A673 (cell line): ENCODE data around the gene CAPN5. TPM values are rescaled to one million over a fixed set of nuclear protein-coding genes. Genes with fewer than 3 reads are reported as not detected.

Experiments
- BruUV-seq: library from RNA; stranded (reverse); fragments of 400-500 nt; replicated peaks from 2 replicates; lab custom pipeline; 2021; lab: Mats Ljungman, UMichigan
- CTCF ChIA-PET: fragments of 300-600 bp; sonication (Branson Sonifier 250); formaldehyde crosslinking; loops from one replicate; lab custom pipeline; 2022; ENCODE audit warnings: antibody characterized with exemption; lab: Charles Lee
- POLR2A ChIA-PET: fragments of 300-600 bp; sonication (Branson Sonifier 250); formaldehyde crosslinking; loops from one replicate; lab custom pipeline; 2022; ENCODE audit warnings: antibody characterized with exemption; ENCODE audit not compliant: low non-redundant PET; lab: Charles Lee
- DNase-seq: peaks from one replicate; pipeline ENCODE4 v3.0.0-alpha.2; 2015; ENCODE audit warnings: low spot score
- H3K27ac ChIP-seq: fragments of 200-600 bp; sonication (generic); 2 replicates; pipeline ENCODE4 v1.5.1; 2016; ENCODE audit warnings: mixed run types, low read depth, mild to moderate bottlenecking, mixed read lengths, antibody characterized with exemption, low read length; ENCODE audit not compliant: poor library complexity, severe bottlenecking
- H3K27me3 ChIP-seq: fragments of 200-600 bp; sonication (generic); replicated peaks from 2 replicates; pipeline ENCODE4 v1.6.1; 2017; ENCODE audit warnings: mixed run types, low read depth, mild to moderate bottlenecking, mixed read lengths, antibody characterized with exemption, low read length; ENCODE audit not compliant: insufficient read depth, poor library complexity
- H3K36me3 ChIP-seq: fragments of 200-600 bp; sonication (generic); 2 replicates; pipeline ENCODE4 v1.6.1; 2016; ENCODE audit warnings: mixed run types, mild to moderate bottlenecking, mixed read lengths, antibody characterized with exemption, low read length; ENCODE audit not compliant: insufficient read depth, poor library complexity, severe bottlenecking
- H3K4me1 ChIP-seq: fragments of 200-600 bp; sonication (generic); 2 replicates; pipeline ENCODE4 v1.6.1; 2017; ENCODE audit warnings: mixed run types, mild to moderate bottlenecking, mixed read lengths, antibody characterized with exemption, low read length; ENCODE audit not compliant: insufficient read depth, poor library complexity, severe bottlenecking
- H3K4me3 ChIP-seq: fragments of 200-600 bp; sonication (generic); 2 replicates; pipeline ENCODE4 v1.5.1; 2016; ENCODE audit warnings: low read depth, mixed run types, mild to moderate bottlenecking, mixed read lengths, low read length; ENCODE audit not compliant: poor library complexity, severe bottlenecking
- H3K9me3 ChIP-seq: fragments of 200-600 bp; sonication (generic); 2 replicates; pipeline ENCODE4 v1.6.1; 2016; ENCODE audit warnings: mixed run types, low read depth, mild to moderate bottlenecking, mixed read lengths, antibody characterized with exemption, low read length; ENCODE audit not compliant: poor library complexity, severe bottlenecking
- CTCF ChIP-seq: fragments of 300-800, 200-600 bp; sonication (generic); conservative IDR thresholded peaks from 2 replicates; pipeline ENCODE4 v1.5.1; 2017; ENCODE audit warnings: low read depth, mild to moderate bottlenecking, antibody characterized with exemption, low read length, moderate library complexity, mixed read lengths
- EZH2 ChIP-seq: fragments of 200-600 bp; sonication (generic); IDR thresholded peaks from 2 replicates; pipeline ENCODE4 v1.6.1; 2017; ENCODE audit warnings: borderline replicate concordance, low read depth, mild to moderate bottlenecking, mixed read lengths, antibody characterized with exemption, low read length; ENCODE audit not compliant: poor library complexity, severe bottlenecking
- intact Hi-C: fragments of 100-400 bp; cut with micrococcal nuclease; formaldehyde crosslinking; loops from one replicate; pipeline ENCODE4 v1.10.0; 2022; ENCODE audit not compliant: unreplicated experiment
- total RNA-seq: library from RNA; stranded (reverse); gene quantifications from 2 replicates; pipeline ENCODE4 v1.2.3, GENCODE V29; 2021

Gene CAPN5
- total RNA-seq, 1 experiment from 2014 or later: 4.3 TPM

GRCh38 chr11:77038029-77038824 lies 28.5 kb upstream of the CAPN5 start:
- CTCF ChIA-PET: interaction anchor here (0.7 kb wide), 1 partner anchor 14 kb away, joined by 3 read pairs; no protein-coding TSS in a partner anchor
- no peak for DNase-seq
- BruUV-seq: no TSS peak
- Histone ChIP-seq H3K36me3 (no peaks in the 10 kb centered on the region), H3K9me3 (no peaks in the 10 kb centered on the region), H3K27ac (no peak overlapping the region), H3K27me3 (no peaks in the 10 kb centered on the region), H3K4me1 (no peaks in the 10 kb centered on the region), H3K4me3 (no peak overlapping the region)
- POLR2A ChIA-PET: no interaction called here
- intact Hi-C loops: loop anchor here (2.0 kb wide), 1 partner anchor 303 kb away; no protein-coding TSS in a partner anchor
- TF ChIP-seq EZH2 (no peak), CTCF (no peak)

- no peaks in the 10 kb centered on the region for H3K9me3 ChIP-seq
- no peak overlapping the region for H3K27ac ChIP-seq
- BruUV-seq: no TSS peak
- DNase-seq: no peak
- ChIA-PET POLR2A (no interaction called here), CTCF (interaction anchor here (0.7 kb wide), 1 partner anchor 15 kb away, joined by 3 read pairs; no protein-coding TSS in a partner anchor)
- H3K36me3 ChIP-seq: no peaks in the 10 kb centered on the region
- H3K4me3 ChIP-seq: no peak overlapping the region
- H3K4me1 ChIP-seq: no peaks in the 10 kb centered on the region
- intact Hi-C loops: loop anchor here (2.0 kb wide), 1 partner anchor 304 kb away; no protein-coding TSS in a partner anchor
- TF ChIP-seq CTCF: no peak
- TF ChIP-seq EZH2: no peak
- H3K27me3 ChIP-seq: no peaks in the 10 kb centered on the region
These were observed 27.9 kb upstream of the CAPN5 start for GRCh38 chr11:77038825-77039326.

- no peak overlapping the region for H3K27ac ChIP-seq
- no TSS peak for BruUV-seq
- H3K9me3 ChIP-seq: no peaks in the 10 kb centered on the region
- POLR2A ChIA-PET: no interaction called here
- H3K4me1 ChIP-seq: no peaks in the 10 kb centered on the region
- H3K27me3 ChIP-seq: no peaks in the 10 kb centered on the region
- TF ChIP-seq EZH2 (no peak), CTCF (peak; percentile 79)
- CTCF ChIA-PET: interaction anchor here (0.6 to 1.1 kb wide), 3 partner anchors 52 to 120 kb away, joined by 3 read pairs; no protein-coding TSS in a partner anchor
- intact Hi-C loops: loop anchor here (2.0 kb wide), 2 partner anchors 121 to 305 kb away; no protein-coding TSS in a partner anchor
- peak overlapping the region; percentile 44 for H3K4me3 ChIP-seq
- no peaks in the 10 kb centered on the region for H3K36me3 ChIP-seq
- peak; percentile 76 for DNase-seq
These were observed 27.0 kb upstream of the CAPN5 start for GRCh38 chr11:77039491-77040400.
